ENCODE results near the gene ATP9B.

ATP9B gene

GRCh38 chr18:79421275-79421857, 352.2 kb downstream of the ATP9B start:
- no peak for DNase-seq (ENCODE audit: extremely low read depth in 1 of 2, low read depth in 1 of 2)

- no peak for DNase-seq (ENCODE audit: extremely low read depth in 1 of 2, low read depth in 1 of 2)
Observed at GRCh38 chr18:79422022-79422782, 353.0 kb downstream of the ATP9B start.

- no peak for DNase-seq (ENCODE audit: extremely low read depth in 1 of 2, low read depth in 1 of 2)
Observed at GRCh38 chr18:79422783-79423165, 353.6 kb downstream of the ATP9B start.

- no peak for DNase-seq (ENCODE audit: extremely low read depth in 1 of 2, low read depth in 1 of 2)
Observed at GRCh38 chr18:79423211-79424007, 354.2 kb downstream of the ATP9B start.

GRCh38 chr18:79424008-79424565, 354.9 kb downstream of the ATP9B start:
- DNase-seq (ENCODE audit: extremely low read depth in 1 of 2, low read depth in 1 of 2), result no peak

- DNase-seq (ENCODE audit: extremely low read depth in 1 of 2, low read depth in 1 of 2), result no peak
Observed at GRCh38 chr18:79424880-79425568, 355.8 kb downstream of the ATP9B start.

- DNase-seq (ENCODE audit: extremely low read depth in 1 of 2, low read depth in 1 of 2), result no peak
Observed at GRCh38 chr18:79425569-79425886, 356.3 kb downstream of the ATP9B start.

- no peak for DNase-seq (ENCODE audit: extremely low read depth in 1 of 2, low read depth in 1 of 2)
Observed at GRCh38 chr18:79426376-79427300, 357.4 kb downstream of the ATP9B start.

- DNase-seq (ENCODE audit: extremely low read depth in 1 of 2, low read depth in 1 of 2), result no peak
Observed at GRCh38 chr18:79427368-79428225, 358.4 kb downstream of the ATP9B start.
